K562 (cell line): ENCODE results near the gene SLC17A2. TPM values are rescaled to one million over a fixed set of nuclear protein-coding genes. Genes with fewer than 3 reads are reported as not detected.

Experiments used
- ATAC-seq: fragments of 200-7000 bp; cut with Tn5 transposase; 3 replicates; pipeline ENCODE4 v1.9.1; 2020; ENCODE audit warnings: moderate library complexity
- BruUV-seq: library from RNA; stranded (reverse); fragments of 400-500 nt; replicated peaks from 2 replicates; lab custom pipeline; 2021; lab: Mats Ljungman, UMichigan
- CTCF ChIA-PET: fragments of 300-600 bp; formaldehyde crosslinking; extraction: SDS; loops from one replicate; lab custom pipeline; 2021; ENCODE audit warnings: low intra/inter-chr PET ratio; lab: Yijun Ruan, JAX
- POLR2A ChIA-PET: fragments of 300-600, 350-650 bp; sonication (Branson Sonifier 250); formaldehyde crosslinking; extraction: SDS; loops from one replicate; lab custom pipeline; 2021; ENCODE audit warnings: antibody characterized with exemption, inconsistent platforms; lab: Yijun Ruan, JAX
- DNase-seq, 4 experiments: peaks; one replicate each; pipeline versions ENCODE4 v3.0.0 to v3.0.0-alpha.2; 2011 to 2018; ENCODE audit warnings: low spot score in 3 of 4, mixed read lengths in 3 of 4; ENCODE audit errors: extremely low read depth in 1 of 4
- FAIRE-seq: peaks from 2 replicates; lab custom pipeline; 2011; peaks lifted over from hg19 to GRCh38; lab: Jason Lieb, UNC
- H2AFZ ChIP-seq: 2 replicates; pipeline ENCODE4 v1.6.0; 2011; ENCODE audit warnings: low read depth, low read length, control low read depth, inconsistent platforms
- H3K27ac ChIP-seq: fragments of 200-600 bp; 3 replicates; pipeline ENCODE4 v1.8.0; 2011; ENCODE audit warnings: low read depth, mild to moderate bottlenecking, control low read depth, inconsistent platforms, low read length, moderate library complexity, mixed read lengths; ENCODE audit errors: extremely low read depth
- H3K27me3 ChIP-seq, 2 experiments: fragments of 300-600 bp in 1 of 2; 2 replicates in 1 of 2; 3 replicates in 1 of 2; pipeline versions ENCODE4 v1.6.0 to v1.8.0; 2011; ENCODE audit warnings: inconsistent platforms in 2 of 2, low read length in 2 of 2, mild to moderate bottlenecking in 1 of 2, mixed read lengths in 1 of 2, moderate library complexity in 1 of 2; ENCODE audit not compliant: control insufficient read depth in 2 of 2, insufficient read depth in 2 of 2
- H3K36me3 ChIP-seq: fragments of 300-600 bp; 3 replicates; pipeline ENCODE4 v1.8.0; 2011; ENCODE audit warnings: mild to moderate bottlenecking, low read length, inconsistent platforms; ENCODE audit not compliant: control insufficient read depth, insufficient read depth
- H3K4me1 ChIP-seq, 2 experiments: fragments of 200-600 bp in 1 of 2; replicated peaks in 1 of 2; 2 replicates in 1 of 2; 3 replicates in 1 of 2; pipeline versions ENCODE4 v1.5.1 to v1.8.0; 2011; ENCODE audit warnings: inconsistent platforms in 2 of 2, low read length in 2 of 2, mild to moderate bottlenecking in 1 of 2, mixed read lengths in 1 of 2, moderate library complexity in 1 of 2; ENCODE audit not compliant: control insufficient read depth in 2 of 2, insufficient read depth in 2 of 2
- H3K4me2 ChIP-seq: 2 replicates; pipeline ENCODE4 v1.6.1; 2011; ENCODE audit warnings: low read length, control low read depth, inconsistent platforms, mixed read lengths; ENCODE audit not compliant: insufficient read depth
- H3K4me3 ChIP-seq: fragments of 200-600 bp; sonication (generic), shearing (Covaris generic); 2 replicates; pipeline ENCODE4 v1.5.1; 2016; ENCODE audit warnings: control low read depth, inconsistent platforms
- H3K79me2 ChIP-seq: fragments of 200-600 bp; 3 replicates; pipeline ENCODE4 v1.8.0; 2011; ENCODE audit warnings: low read length, inconsistent platforms; ENCODE audit not compliant: control insufficient read depth, insufficient read depth
- H3K9ac ChIP-seq, 2 experiments: 2 replicates each; pipeline versions ENCODE4 v1.6.0 to v1.6.1; 2011; ENCODE audit warnings: low read depth in 2 of 2, low read length in 2 of 2, control low read depth in 1 of 2, inconsistent platforms in 1 of 2, mild to moderate bottlenecking in 1 of 2, mixed read lengths in 1 of 2; ENCODE audit not compliant: insufficient read depth in 1 of 2
- H3K9me1 ChIP-seq: one replicate; pipeline ENCODE4 v1.6.0; 2011; ENCODE audit warnings: inconsistent platforms, mild to moderate bottlenecking, low read length, moderate library complexity; ENCODE audit not compliant: control insufficient read depth, insufficient read depth
- H3K9me3 ChIP-seq: replicated peaks from 2 replicates; pipeline ENCODE4 v1.5.1; 2011; ENCODE audit warnings: low read depth, low read length, inconsistent platforms; ENCODE audit not compliant: control insufficient read depth, insufficient read depth
- H4K20me1 ChIP-seq: replicated peaks from 2 replicates; pipeline ENCODE4 v1.6.1; 2011; ENCODE audit warnings: low read length, inconsistent platforms, mixed read lengths; ENCODE audit not compliant: control insufficient read depth, insufficient read depth
- AFF4 ChIP-seq: sonication (generic); formaldehyde crosslinking; IDR thresholded peaks from 2 replicates; pipeline ENCODE4 v1.8.0; 2023; ENCODE audit warnings: mild to moderate bottlenecking, missing genetic modification reagents
- C11orf30 ChIP-seq: fragments of 450-650 bp; IDR thresholded peaks from 2 replicates; pipeline ENCODE4 v1.6.1; 2016; ENCODE audit warnings: low read depth, mild to moderate bottlenecking
- MYBL2 ChIP-seq, 2 experiments: fragments of 450-650 bp in 1 of 2; sonication (generic) in 1 of 2; formaldehyde crosslinking in 1 of 2; IDR thresholded peaks; 2 replicates each; pipeline versions ENCODE4 v1.6.1 to v1.8.1; 2017 to 2022; ENCODE audit warnings: borderline replicate concordance in 1 of 2, inconsistent platforms in 1 of 2, low read depth in 1 of 2, mild to moderate bottlenecking in 1 of 2, missing genetic modification reagents in 1 of 2, moderate library complexity in 1 of 2
- NRF1 ChIP-seq, 2 experiments: fragments of 450-650 bp; IDR thresholded peaks in 1 of 2; conservative IDR thresholded peaks in 1 of 2; 2 replicates each; pipeline ENCODE4 v1.6.1; 2014; ENCODE audit warnings: mild to moderate bottlenecking in 2 of 2
- PURB ChIP-seq: sonication (generic); formaldehyde crosslinking; IDR thresholded peaks from 2 replicates; pipeline ENCODE4 v1.9.0; 2021; ENCODE audit warnings: low read depth, mild to moderate bottlenecking, missing genetic modification reagents
- TRIM25 ChIP-seq: fragments of 450-650 bp; IDR thresholded peaks from 2 replicates; pipeline ENCODE4 v1.7.0; 2016; ENCODE audit warnings: borderline replicate concordance
- ZNF316 ChIP-seq: fragments of 450-650 bp; IDR thresholded peaks from 2 replicates; pipeline ENCODE4 v1.6.1; 2016
- WGBS: fragments of 100-300 bp; shearing (Covaris generic); methylation state at CpG from one replicate; pipeline ENCODE4 v1.1.6; 2016; ENCODE audit warnings: low coverage, mixed read lengths; ENCODE audit not compliant: insufficient coverage; ENCODE audit errors: missing lambda C conversion rate; 5-methylcytosine and 5-hydroxymethylcytosine counted together
- in situ Hi-C: fragments of 300-500 bp; cut with MboI; formaldehyde crosslinking; loops from 4 replicates; pipeline ENCODE4 v1.15.0; 2018; ENCODE audit warnings: inconsistent platforms, mixed read lengths
- intact Hi-C: fragments of 100-400 bp; cut with micrococcal nuclease; formaldehyde crosslinking; loops from 2 replicates; pipeline ENCODE4 v1.14.2; 2022
- polyA plus RNA-seq, 8 experiments: library from polyadenylated mRNA; depleted of rRNA in 4 of 8; stranded (reverse) in 5 of 8; unstranded in 3 of 8; fragments of >200 nt; fragmentation: Nextera tagmentation in 2 of 8; fragmentation: Illumina TruSeq in 1 of 8; extraction: Ambion mirVana in 2 of 8; extraction: Trizol in 1 of 8; gene quantifications; 2 replicates each; pipeline versions ENCODE4 v1.2.1 to v1.2.3, GENCODE V29; 2011 to 2014; ENCODE audit warnings: inconsistent platforms in 1 of 8, missing spikeins in 1 of 8
- total RNA-seq, 7 experiments: library from RNA; depleted of rRNA in 6 of 7; stranded (reverse); fragments of >200 nt in 6 of 7; fragmentation: Illumina TruSeq in 2 of 7; extraction: Trizol in 2 of 7; gene quantifications; 2 replicates each; pipeline versions ENCODE4 v1.2.1 to v1.2.3, GENCODE V29; 2011 to 2021; ENCODE audit warnings: low replicate concordance in 1 of 7

Gene SLC17A2
- total and polyA plus RNA-seq, 9 of the 15 experiments (the other 6 are each of a cell fraction or from before 2014, with no cell fraction given): not detected

DNA sequence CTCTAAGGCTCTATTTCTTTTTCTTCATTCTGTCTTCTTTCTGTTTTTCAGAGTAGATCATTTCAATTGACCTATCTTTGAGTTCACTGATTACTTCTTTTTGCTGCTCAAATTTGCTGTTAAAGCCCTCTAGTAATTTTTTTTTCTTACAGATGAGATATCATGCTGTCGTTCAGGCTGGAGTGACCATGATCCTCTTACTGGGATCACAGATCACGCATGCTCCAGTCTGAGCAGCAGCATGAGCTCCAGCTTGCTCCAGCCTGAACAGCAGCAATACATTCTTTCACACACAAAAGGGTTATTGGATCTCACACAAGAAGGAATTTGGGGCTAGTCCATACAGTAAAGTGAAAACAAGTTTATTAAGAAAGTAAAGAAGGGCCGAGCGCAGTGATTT, 19.8 kb upstream of the SLC17A2 start:
- TF ChIP-seq PURB (CRISPR knock-in tag) (no peak), NRF1 (conservative IDR thresholded peaks at IDR 0.05 in 1 of 2, IDR thresholded peaks at IDR 0.05 in 1 of 2) (peak; percentile 55)
- no peak for FAIRE-seq
- ChIA-PET CTCF (no interaction called here), POLR2A (interaction anchor here (1.3 kb wide), 1 partner anchor 76 kb away, joined by 4 read pairs; no protein-coding TSS in a partner anchor)
- H3K4me2 ChIP-seq: no peak overlapping the region
- no peaks in the 10 kb centered on the region; a peak in 1 of 5 replicates for H3K4me1 ChIP-seq
- H3K79me2 ChIP-seq: no peaks in the 10 kb centered on the region
- H3K27ac ChIP-seq: no peak overlapping the region
- H3K9me3 ChIP-seq: peaks cover 3% of the 10 kb centered on the region; the same call in 1 of the 2 replicates
- H3K9ac ChIP-seq: no peak overlapping the region
- no peaks in the 10 kb centered on the region for H4K20me1 ChIP-seq
- DNase-seq: no peak
- in situ Hi-C loops (no loop called here), intact Hi-C loops (no loop called here)
- H3K27me3 ChIP-seq: no peaks in the 10 kb centered on the region
- no peak overlapping the region for H2AFZ ChIP-seq
- BruUV-seq: no TSS peak
- WGBS: 30% methylated on average over 4 of the region's 4 CpGs
- no peak for ATAC-seq
- H3K9me1 ChIP-seq: no peaks in the 10 kb centered on the region
- H3K4me3 ChIP-seq: no peak overlapping the region
- no peaks in the 10 kb centered on the region for H3K36me3 ChIP-seq

DNA sequence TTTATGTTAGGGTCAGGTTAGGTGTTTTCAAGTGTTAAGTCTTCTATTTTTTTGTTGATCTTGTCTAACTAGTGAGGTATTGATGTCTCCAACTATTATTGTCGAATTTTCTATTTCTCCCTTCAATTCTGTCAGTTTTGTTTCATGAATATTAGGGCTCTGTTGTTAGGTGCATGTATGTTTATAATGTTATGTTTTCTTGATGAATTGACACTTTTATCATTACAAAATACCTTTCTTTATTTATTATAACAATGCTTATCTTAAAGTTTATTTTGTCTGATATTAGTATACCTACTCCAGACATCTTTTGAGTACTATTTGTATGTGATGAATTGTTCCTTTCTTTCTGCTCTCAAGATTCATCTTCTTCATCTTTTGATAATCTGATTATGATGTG, 19.2 kb upstream of the SLC17A2 start:
- no peaks in the 10 kb centered on the region for H3K9me1 ChIP-seq
- H2AFZ ChIP-seq: no peak overlapping the region
- TF ChIP-seq ZNF316 (peak; percentile 81), C11orf30 (peak; percentile 65), MYBL2 (IDR thresholded peaks at IDR 0.05; ENCODE audit: low read depth) (no peak), MYBL2 (CRISPR knock-in tag; IDR thresholded peaks at IDR 0.05; ENCODE audit: borderline replicate concordance) (no peak), TRIM25 (no peak), AFF4 (CRISPR knock-in tag) (no peak)
- ATAC-seq (no peak), FAIRE-seq (no peak), DNase-seq (no peak)
- H4K20me1 ChIP-seq: no peaks in the 10 kb centered on the region
- no peak overlapping the region for H3K27ac ChIP-seq
- no TSS peak for BruUV-seq
- ChIA-PET POLR2A (interaction anchor here (1.3 to 1.4 kb wide), 2 partner anchors 76 to 82 kb away, joined by 4 read pairs; a partner anchor contains a TSS), CTCF (no interaction called here)
- WGBS: 0% methylated on average over 1 of the region's 1 CpG
- in situ Hi-C loops (no loop called here), intact Hi-C loops (no loop called here)
- H3K36me3 ChIP-seq: no peaks in the 10 kb centered on the region
- no peaks in the 10 kb centered on the region; a peak in 1 of 5 replicates for H3K4me1 ChIP-seq
- H3K9me3 ChIP-seq: peaks cover 3% of the 10 kb centered on the region; the same call in 1 of the 2 replicates
- H3K79me2 ChIP-seq: no peaks in the 10 kb centered on the region
- H3K9ac ChIP-seq: no peak overlapping the region
- no peaks in the 10 kb centered on the region for H3K27me3 ChIP-seq
- no peak overlapping the region for H3K4me3 ChIP-seq
- no peak overlapping the region for H3K4me2 ChIP-seq
